Measurements from ENCODE around the gene LYZL2.

DNA sequence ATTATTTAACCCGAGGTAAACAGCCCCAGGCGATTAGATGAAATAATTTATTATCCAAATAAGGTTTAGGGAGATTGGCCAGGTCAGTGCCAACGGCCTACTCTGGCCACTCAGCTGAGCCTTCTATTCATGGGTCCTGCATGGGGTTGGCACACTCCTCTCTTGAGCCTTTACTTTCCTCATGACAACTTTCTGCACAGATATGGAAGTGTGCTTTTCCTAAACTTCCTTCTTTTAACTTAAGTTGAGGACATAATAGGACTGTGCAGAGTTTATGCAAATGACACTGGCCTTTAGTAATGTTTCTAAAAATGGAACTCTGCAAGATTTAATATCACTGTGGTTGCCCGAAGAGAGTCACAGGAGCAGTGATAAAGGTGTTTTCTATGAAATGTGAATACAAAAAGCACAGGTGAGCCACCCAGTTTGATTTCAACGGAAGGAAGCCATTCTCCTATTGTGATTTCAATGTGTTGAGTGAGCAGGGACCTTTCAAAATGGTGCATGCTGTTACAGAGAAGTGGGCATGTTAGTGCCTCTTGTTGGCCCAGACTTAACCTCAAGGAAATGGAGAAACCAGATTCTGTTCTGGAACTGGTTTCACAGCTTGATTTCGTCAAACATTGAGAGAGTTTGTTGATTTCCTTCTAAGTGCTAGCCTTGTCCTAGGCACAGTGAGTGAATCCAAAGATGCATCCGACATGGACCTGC lies 55.7 kb downstream of the LYZL2 start:
- TF ChIP-seq POLR2A (IDR thresholded peaks at IDR 0.05; ENCODE audit: low read length) (no peak), GATA1 (IDR thresholded peaks at IDR 0.05; ENCODE audit: low read depth, low read length) (no peak)
